ENCODE results near the gene RAD51AP1. TPM values are rescaled to one million over a fixed set of nuclear protein-coding genes. Genes with fewer than 3 reads are reported as not detected.

The RAD51AP1 gene
- total RNA-seq, 4 donors from 2014 or later, result 0.67 to 10.2 (median 3.1) TPM

DNA sequence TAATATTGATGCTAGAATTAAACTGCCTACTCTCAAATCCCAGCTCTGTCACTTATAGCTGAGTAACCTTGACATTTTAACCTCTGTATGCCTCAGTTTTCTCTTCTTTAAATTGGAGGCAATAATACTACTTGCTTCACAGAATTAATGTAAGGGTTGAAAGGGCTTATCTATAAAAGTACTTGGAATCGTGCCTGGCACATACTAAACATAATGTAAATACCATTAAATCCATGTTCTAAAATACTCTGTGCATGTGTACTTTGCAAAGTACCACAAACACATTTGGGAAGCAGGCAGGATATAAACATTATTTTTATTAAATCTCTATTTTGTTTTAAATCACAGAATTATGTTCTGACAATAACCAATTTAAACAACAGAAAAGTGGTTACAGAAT lies 65.3 kb downstream of the RAD51AP1 start:
- H3K36me3 ChIP-seq, result no peaks in the 10 kb centered on the region
- WGBS, 2 donors, result 24 to 35% methylated on average over 1 of the region's 1 CpG
- no peak for DNase-seq
- no peaks in the 10 kb centered on the region for H3K27me3 ChIP-seq
- no peak overlapping the region for H3K4me3 ChIP-seq (replicated peaks in 1 of 3)
- intact Hi-C loops (cut with DNase I), result no loop called here
- TF ChIP-seq, protein P1, sequence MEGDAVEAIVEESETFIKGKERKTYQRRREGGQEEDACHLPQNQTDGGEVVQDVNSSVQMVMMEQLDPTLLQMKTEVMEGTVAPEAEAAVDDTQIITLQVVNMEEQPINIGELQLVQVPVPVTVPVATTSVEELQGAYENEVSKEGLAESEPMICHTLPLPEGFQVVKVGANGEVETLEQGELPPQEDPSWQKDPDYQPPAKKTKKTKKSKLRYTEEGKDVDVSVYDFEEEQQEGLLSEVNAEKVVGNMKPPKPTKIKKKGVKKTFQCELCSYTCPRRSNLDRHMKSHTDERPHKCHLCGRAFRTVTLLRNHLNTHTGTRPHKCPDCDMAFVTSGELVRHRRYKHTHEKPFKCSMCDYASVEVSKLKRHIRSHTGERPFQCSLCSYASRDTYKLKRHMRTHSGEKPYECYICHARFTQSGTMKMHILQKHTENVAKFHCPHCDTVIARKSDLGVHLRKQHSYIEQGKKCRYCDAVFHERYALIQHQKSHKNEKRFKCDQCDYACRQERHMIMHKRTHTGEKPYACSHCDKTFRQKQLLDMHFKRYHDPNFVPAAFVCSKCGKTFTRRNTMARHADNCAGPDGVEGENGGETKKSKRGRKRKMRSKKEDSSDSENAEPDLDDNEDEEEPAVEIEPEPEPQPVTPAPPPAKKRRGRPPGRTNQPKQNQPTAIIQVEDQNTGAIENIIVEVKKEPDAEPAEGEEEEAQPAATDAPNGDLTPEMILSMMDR (IDR thresholded peaks at IDR 0.05), result no peak
- no peak for TF ChIP-seq POLR2A (IDR thresholded peaks at IDR 0.05)
- H3K4me1 ChIP-seq, result peaks cover 0 to 4% of the 10 kb centered on the region in 2 donors
- H3K27ac ChIP-seq, result no peak overlapping the region
- H3K9me3 ChIP-seq, result no peaks in the 10 kb centered on the region

GRCh38 chr12:4604684-4605193 lies 66.0 kb downstream of the RAD51AP1 start:
- H3K9me3 ChIP-seq, result no peaks in the 10 kb centered on the region
- DNase-seq, result peak; percentile 74 to 84
- no peaks in the 10 kb centered on the region for H3K27me3 ChIP-seq
- intact Hi-C loops (cut with DNase I), result no loop called here
- TF ChIP-seq, protein P1 (IDR thresholded peaks at IDR 0.05), result peak; percentile 93 to 99 (median 96)
- peak in 1 of 2 donors; percentile 28 for TF ChIP-seq POLR2A (IDR thresholded peaks at IDR 0.05)
- H3K27ac ChIP-seq, result peak overlapping the region in 2 of 3 donors; percentile 46 to 59
- H3K4me3 ChIP-seq (replicated peaks in 1 of 3), result peak overlapping the region; percentile 62 to 80 (median 77)
- H3K4me1 ChIP-seq, result peaks cover 0 to 4% of the 10 kb centered on the region in 2 donors
- 2 to 5% methylated on average over 13 to 24 of the region's 25 CpGs for WGBS, 2 donors
- no peaks in the 10 kb centered on the region for H3K36me3 ChIP-seq

- WGBS, 2 donors, result 68 to 95% methylated on average over 3 of the region's 3 CpGs
- no peak for DNase-seq
- intact Hi-C loops (cut with DNase I), result no loop called here
Observed at GRCh38 chr12:4607056-4607455, 68.4 kb downstream of the RAD51AP1 start.

DNA sequence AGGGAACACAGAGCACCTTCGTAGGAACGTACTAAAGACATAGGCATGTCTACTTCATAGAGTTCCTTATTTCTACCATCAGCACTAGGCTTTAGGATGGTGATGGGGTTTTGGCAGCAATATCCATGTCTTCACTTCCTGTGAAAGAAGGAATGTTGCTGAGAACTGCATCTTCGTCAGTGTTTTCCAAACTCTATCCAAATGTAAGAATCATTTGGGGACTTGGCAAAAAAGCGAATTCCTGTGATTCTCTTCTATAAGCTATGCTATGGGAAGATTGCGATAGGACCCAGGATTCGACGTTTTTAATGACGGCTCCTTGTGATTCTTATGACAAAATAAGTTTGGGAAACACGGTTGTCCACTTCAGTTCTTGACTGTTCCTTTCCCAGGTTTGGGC lies 70.4 kb downstream of the RAD51AP1 start:
- Histone ChIP-seq H3K9me3 (no peaks in the 10 kb centered on the region), H3K4me3 (replicated peaks in 1 of 3) (no peak overlapping the region), H3K4me1 (peaks cover 0 to 4% of the 10 kb centered on the region in 2 donors), H3K27ac (no peak overlapping the region), H3K27me3 (no peaks in the 10 kb centered on the region), H3K36me3 (peaks cover 12 to 24% of the 10 kb centered on the region in 2 donors)
- WGBS, 2 donors, result 91 to 93% methylated on average over 9 of the region's 9 CpGs
- TF ChIP-seq POLR2A (IDR thresholded peaks at IDR 0.05), result no peak
- no peak for DNase-seq
- intact Hi-C loops (cut with DNase I), result no loop called here

More at GRCh38 chr12:4607056-4607455, 68.4 kb downstream of the RAD51AP1 start:
- Histone ChIP-seq H3K9me3 (no peaks in the 10 kb centered on the region), H3K4me3 (replicated peaks in 1 of 3) (no peak overlapping the region), H3K27ac (no peak overlapping the region), H3K27me3 (no peaks in the 10 kb centered on the region), H3K4me1 (peaks cover 0 to 4% of the 10 kb centered on the region in 2 donors), H3K36me3 (peaks cover 6 to 7% of the 10 kb centered on the region in 2 donors)
- TF ChIP-seq, protein P1 (IDR thresholded peaks at IDR 0.05), result no peak
- no peak for TF ChIP-seq POLR2A (IDR thresholded peaks at IDR 0.05)

Other genes with a start within 250 kb of the RAD51AP1 start
- gene TIGAR, start 217.7 kb upstream of the RAD51AP1 start, total RNA-seq, result 1 to 10 TPM; 4.0 to 6.3 (median 5.4) TPM
- gene FGF23, start 159.2 kb upstream of the RAD51AP1 start, total RNA-seq, result not detected
- gene FGF6, start 93.1 kb upstream of the RAD51AP1 start, total RNA-seq, result not detected
- gene DYRK4, start 23.3 kb downstream of the RAD51AP1 start, total RNA-seq, result 10 to 100 TPM; 23.5 to 46.5 (median 41.7) TPM
- 1 to 10 TPM; 2.0 to 7.7 (median 3.0) TPM for gene AKAP3, start 110.2 kb downstream of the RAD51AP1 start, total RNA-seq
- 10 to 100 TPM; 36.1 to 73.4 (median 52.2) TPM for gene NDUFA9, start 110.2 kb downstream of the RAD51AP1 start, total RNA-seq
- under 1 TPM in 2 of 4 donors, not detected in 2; 0.54 to 0.78 TPM for gene GALNT8, start 181.5 kb downstream of the RAD51AP1 start, total RNA-seq